Epithelial cell of prostate (primary cell): Measurements from ENCODE around the gene WNT7A.

Source experiments
- DNase-seq: peaks from one replicate; pipeline ENCODE4 v3.0.0-alpha.2; 2011; ENCODE audit warnings: low read depth, low spot score
- H3K27ac ChIP-seq: fragments of 450-650 bp; 2 replicates; pipeline ENCODE4 v1.5.1; 2017; ENCODE audit warnings: mild to moderate bottlenecking

WNT7A gene

GRCh38 chr3:13833506-13834257 lies 46.2 kb downstream of the WNT7A start:
- H3K27ac ChIP-seq: no peak overlapping the region
- no peak for DNase-seq

- H3K27ac ChIP-seq: no peak overlapping the region
- DNase-seq: no peak
These were observed 47.7 kb downstream of the WNT7A start for GRCh38 chr3:13832130-13832529.

GRCh38 chr3:13831386-13831996 lies 48.4 kb downstream of the WNT7A start:
- no peak overlapping the region for H3K27ac ChIP-seq
- no peak for DNase-seq

- no peak overlapping the region for H3K27ac ChIP-seq
- DNase-seq: no peak
These were observed 50.6 kb downstream of the WNT7A start for GRCh38 chr3:13829311-13829710.

GRCh38 chr3:13828501-13829265 lies 51.2 kb downstream of the WNT7A start:
- no peak overlapping the region for H3K27ac ChIP-seq
- no peak for DNase-seq

GRCh38 chr3:13827699-13828098 lies 52.2 kb downstream of the WNT7A start:
- H3K27ac ChIP-seq: peak overlapping the region; percentile 5
- DNase-seq: no peak

GRCh38 chr3:13827256-13827655 lies 52.6 kb downstream of the WNT7A start:
- H3K27ac ChIP-seq: peak overlapping the region; percentile 5
- DNase-seq: no peak

- no peak for DNase-seq
- peak overlapping the region; percentile 5 for H3K27ac ChIP-seq
These were observed 53.2 kb downstream of the WNT7A start for GRCh38 chr3:13826672-13827071.

GRCh38 chr3:13825821-13826220 lies 54.0 kb downstream of the WNT7A start:
- peak overlapping the region; percentile 51 for H3K27ac ChIP-seq
- no peak for DNase-seq

- no peak for DNase-seq
- peak overlapping the region; percentile 51 for H3K27ac ChIP-seq
These were observed 54.6 kb downstream of the WNT7A start for GRCh38 chr3:13825311-13825579.

- H3K27ac ChIP-seq: peak overlapping the region; percentile 51
- no peak for DNase-seq
These were observed 55.2 kb downstream of the WNT7A start for GRCh38 chr3:13824521-13825310.

- H3K27ac ChIP-seq: no peak overlapping the region
- no peak for DNase-seq
These were observed 56.2 kb downstream of the WNT7A start for GRCh38 chr3:13823692-13824091.

- DNase-seq: no peak
- H3K27ac ChIP-seq: peak overlapping the region; percentile 51
These were observed 56.8 kb downstream of the WNT7A start for GRCh38 chr3:13822871-13823585.

- H3K27ac ChIP-seq: peak overlapping the region; percentile 51
- DNase-seq: peak; percentile 74
These were observed 57.8 kb downstream of the WNT7A start for GRCh38 chr3:13822042-13822441.

- H3K27ac ChIP-seq: peak overlapping the region; percentile 51
- no peak for DNase-seq
These were observed 58.7 kb downstream of the WNT7A start for GRCh38 chr3:13821126-13821525.

- no peak for DNase-seq
- no peak overlapping the region for H3K27ac ChIP-seq
These were observed 61.0 kb downstream of the WNT7A start for GRCh38 chr3:13818919-13819318.

- DNase-seq: no peak
- H3K27ac ChIP-seq: no peak overlapping the region
These were observed 64.7 kb downstream of the WNT7A start for GRCh38 chr3:13815088-13815683.

- no peak for DNase-seq
- H3K27ac ChIP-seq: no peak overlapping the region
These were observed 67.8 kb downstream of the WNT7A start for GRCh38 chr3:13812034-13812471.

GRCh38 chr3:13811614-13812013 lies 68.3 kb downstream of the WNT7A start:
- H3K27ac ChIP-seq: no peak overlapping the region
- DNase-seq: no peak

- H3K27ac ChIP-seq: no peak overlapping the region
- DNase-seq: no peak
These were observed 71.3 kb downstream of the WNT7A start for GRCh38 chr3:13808550-13808949.
